RWPE1 (cell line): ENCODE measurements around the gene ENTREP1.

Experiments
- CTCF ChIA-PET: fragments of 350-600 bp; sonication (Branson Sonifier 250); formaldehyde crosslinking; extraction: SDS; loops from one replicate; lab custom pipeline; 2021; lab: Yijun Ruan, JAX
- POLR2A ChIA-PET: fragments of 400-600 bp; formaldehyde crosslinking; extraction: SDS; loops from one replicate; lab custom pipeline; 2020; ENCODE audit warnings: antibody characterized with exemption; ENCODE audit not compliant: low non-redundant PET; lab: Yijun Ruan, JAX
- DNase-seq: peaks from one replicate; pipeline ENCODE4 v3.0.0; 2012; ENCODE audit warnings: low spot score
- H3K27ac ChIP-seq: fragments of 450-650 bp; 2 replicates; pipeline ENCODE4 v1.5.1; 2017
- CTCF ChIP-seq: fragments of 450-650 bp; conservative IDR thresholded peaks from 2 replicates; pipeline ENCODE4 v1.5.1; 2017; ENCODE audit warnings: low read depth, mild to moderate bottlenecking

ENTREP1 gene

GRCh38 chr9:69317081-69317480 is 7.9 kb upstream of the ENTREP1 start:
- POLR2A ChIA-PET = no interaction called here
- CTCF ChIA-PET = no interaction called here
- DNase-seq = peak; percentile 36
- no peak overlapping the region for H3K27ac ChIP-seq
- no peak for TF ChIP-seq CTCF

- TF ChIP-seq CTCF = no peak
- no peak overlapping the region for H3K27ac ChIP-seq
- CTCF ChIA-PET = no interaction called here
- POLR2A ChIA-PET = no interaction called here
- no peak for DNase-seq
These were observed 7.1 kb upstream of the ENTREP1 start for GRCh38 chr9:69317894-69318293.

GRCh38 chr9:69319324-69320025 is 5.5 kb upstream of the ENTREP1 start:
- no peak for TF ChIP-seq CTCF
- H3K27ac ChIP-seq = no peak overlapping the region
- ChIA-PET POLR2A (no interaction called here), CTCF (interaction anchor here (0.6 kb wide), 1 partner anchor 493 kb away, joined by 3 read pairs; no protein-coding TSS in a partner anchor)
- DNase-seq = no peak

- ChIA-PET CTCF (interaction anchor here (0.7 kb wide), 1 partner anchor 589 kb away, joined by 3 read pairs; no protein-coding TSS in a partner anchor), POLR2A (no interaction called here)
- no peak for DNase-seq
- no peak for TF ChIP-seq CTCF
- H3K27ac ChIP-seq = no peak overlapping the region
These were observed 2.8 kb upstream of the ENTREP1 start for GRCh38 chr9:69322256-69322655.

- CTCF ChIA-PET = interaction anchor here (0.6 kb wide), 1 partner anchor 90 kb away, joined by 5 read pairs; no protein-coding TSS in a partner anchor
- TF ChIP-seq CTCF = no peak
- no peak overlapping the region for H3K27ac ChIP-seq
- POLR2A ChIA-PET = no interaction called here
- DNase-seq = no peak
These were observed 1.2 kb upstream of the ENTREP1 start for GRCh38 chr9:69323861-69324260.

GRCh38 chr9:69325409-69326212 is 596 bp downstream of the ENTREP1 start:
- TF ChIP-seq CTCF = no peak
- ChIA-PET CTCF (no interaction called here), POLR2A (no interaction called here)
- no peak overlapping the region for H3K27ac ChIP-seq
- DNase-seq = no peak
